Ascending aorta (tissue), 2 donors: ENCODE measurements around the gene COLEC11. TPM values are rescaled to one million over a fixed set of nuclear protein-coding genes. Genes with fewer than 3 reads are reported as not detected.

Experiments used
- DNase-seq, 2 donors: peaks; one replicate each; pipeline ENCODE4 v3.0.0-alpha.2; 2019; ENCODE audit warnings: low spot score in 2 of 2
- H3K27ac ChIP-seq, 2 donors: fragments of 200-600 bp; sonication (generic); one replicate each; pipeline ENCODE4 v1.5.1; 2016 to 2017; ENCODE audit warnings: mild to moderate bottlenecking in 1 of 2
- H3K27me3 ChIP-seq: fragments of 200-600 bp; sonication (generic); one replicate; pipeline ENCODE4 v1.5.1; 2017
- H3K36me3 ChIP-seq, 2 donors: fragments of 200-600 bp; sonication (generic); one replicate each; pipeline ENCODE4 v1.5.1; 2016
- H3K4me1 ChIP-seq, 2 donors: fragments of 200-600 bp; sonication (generic); one replicate each; pipeline ENCODE4 v1.5.1; 2016 to 2017; ENCODE audit warnings: mild to moderate bottlenecking in 1 of 2
- H3K4me3 ChIP-seq, 2 donors: fragments of 200-600 bp; sonication (generic); one replicate each; pipeline ENCODE4 v1.5.1; 2016 to 2017; ENCODE audit warnings: mild to moderate bottlenecking in 1 of 2
- H3K9me3 ChIP-seq, 2 donors: fragments of 200-600 bp; sonication (generic); one replicate each; pipeline ENCODE4 v1.5.1; 2016
- intact Hi-C: fragments of 100-400 bp; cut with DNase I; formaldehyde crosslinking; loops from one replicate; pipeline ENCODE4 v1.15.1; 2023
- total RNA-seq: library from RNA; depleted of rRNA; stranded (reverse); fragments of >200 nt; gene quantifications from one replicate; pipeline ENCODE4 v1.1.0, GENCODE V29; 2016
- TF ChIP-seq, protein P1 (sequence below), 3 experiments: fragments of 200-600 bp in 2 of 3; fragments of 450-650 bp in 1 of 3; sonication (generic) in 2 of 3; IDR thresholded peaks; one replicate each; pipeline ENCODE4 v1.5.1; 2016 to 2019; ENCODE audit warnings: antibody characterized with exemption in 3 of 3, mild to moderate bottlenecking in 1 of 3, moderate library complexity in 1 of 3

The COLEC11 gene
- total RNA-seq, 1 donor from 2014 or later = 0.75 TPM

DNA sequence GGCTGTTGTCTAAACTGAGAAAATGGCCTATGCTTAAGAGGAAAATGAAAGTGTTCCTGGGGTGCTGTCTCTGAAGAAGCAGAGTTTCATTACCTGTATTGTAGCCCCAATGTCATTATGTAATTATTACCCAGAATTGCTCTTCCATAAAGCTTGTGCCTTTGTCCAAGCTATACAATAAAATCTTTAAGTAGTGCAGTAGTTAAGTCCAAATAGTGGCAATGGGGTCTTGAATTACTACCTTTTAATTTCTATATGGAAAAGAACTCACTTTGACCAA lies 49.3 kb downstream of the COLEC11 start:
- no peaks in the 10 kb centered on the region for H3K27me3 ChIP-seq
- no peak for DNase-seq
- TF ChIP-seq, protein P1, sequence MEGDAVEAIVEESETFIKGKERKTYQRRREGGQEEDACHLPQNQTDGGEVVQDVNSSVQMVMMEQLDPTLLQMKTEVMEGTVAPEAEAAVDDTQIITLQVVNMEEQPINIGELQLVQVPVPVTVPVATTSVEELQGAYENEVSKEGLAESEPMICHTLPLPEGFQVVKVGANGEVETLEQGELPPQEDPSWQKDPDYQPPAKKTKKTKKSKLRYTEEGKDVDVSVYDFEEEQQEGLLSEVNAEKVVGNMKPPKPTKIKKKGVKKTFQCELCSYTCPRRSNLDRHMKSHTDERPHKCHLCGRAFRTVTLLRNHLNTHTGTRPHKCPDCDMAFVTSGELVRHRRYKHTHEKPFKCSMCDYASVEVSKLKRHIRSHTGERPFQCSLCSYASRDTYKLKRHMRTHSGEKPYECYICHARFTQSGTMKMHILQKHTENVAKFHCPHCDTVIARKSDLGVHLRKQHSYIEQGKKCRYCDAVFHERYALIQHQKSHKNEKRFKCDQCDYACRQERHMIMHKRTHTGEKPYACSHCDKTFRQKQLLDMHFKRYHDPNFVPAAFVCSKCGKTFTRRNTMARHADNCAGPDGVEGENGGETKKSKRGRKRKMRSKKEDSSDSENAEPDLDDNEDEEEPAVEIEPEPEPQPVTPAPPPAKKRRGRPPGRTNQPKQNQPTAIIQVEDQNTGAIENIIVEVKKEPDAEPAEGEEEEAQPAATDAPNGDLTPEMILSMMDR (IDR thresholded peaks at IDR 0.05) = no peak
- intact Hi-C loops = no loop called here
- no peak overlapping the region for H3K27ac ChIP-seq
- no peaks in the 10 kb centered on the region for H3K9me3 ChIP-seq
- H3K4me3 ChIP-seq = no peak overlapping the region
- no peaks in the 10 kb centered on the region for H3K36me3 ChIP-seq
- H3K4me1 ChIP-seq = no peaks in the 10 kb centered on the region

DNA sequence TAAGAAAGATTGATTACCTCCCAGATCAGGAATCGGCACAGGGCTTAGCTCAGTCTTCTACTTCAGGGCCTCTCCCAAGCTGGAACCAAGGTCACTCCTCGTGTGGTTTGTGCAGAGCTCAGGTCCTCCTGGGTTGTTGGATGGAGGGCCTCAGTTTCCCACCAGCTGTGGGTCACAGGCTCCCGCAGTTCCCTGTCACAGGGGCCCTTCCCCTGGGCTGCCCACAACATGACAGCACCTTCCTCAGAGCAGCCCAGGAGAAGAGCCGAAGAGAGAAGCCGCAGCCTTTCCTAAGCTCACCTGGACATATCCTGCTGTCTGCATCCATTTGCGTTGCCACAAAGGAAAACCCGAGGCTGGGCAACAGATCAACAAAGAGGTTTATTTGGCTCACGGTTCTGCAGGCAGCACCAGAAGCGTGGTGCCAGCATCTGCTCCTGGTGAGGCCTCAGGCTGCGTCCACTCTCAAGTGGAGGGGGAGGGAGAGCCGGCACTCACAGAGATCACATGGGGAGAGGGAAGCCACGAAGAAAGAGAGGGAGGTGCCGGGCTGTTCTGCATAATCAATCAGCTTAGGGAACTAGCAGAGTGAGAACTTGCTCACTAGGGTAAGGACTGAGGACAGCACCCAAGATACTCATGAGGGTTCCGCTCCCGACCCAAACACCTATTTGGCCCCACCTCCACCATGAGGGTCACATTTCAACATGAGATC lies 50.1 kb downstream of the COLEC11 start:
- no peak overlapping the region for H3K4me3 ChIP-seq
- H3K27me3 ChIP-seq = no peaks in the 10 kb centered on the region
- no peaks in the 10 kb centered on the region for H3K4me1 ChIP-seq
- no peak overlapping the region for H3K27ac ChIP-seq
- H3K9me3 ChIP-seq = no peaks in the 10 kb centered on the region
- no peak for DNase-seq
- H3K36me3 ChIP-seq = no peaks in the 10 kb centered on the region
- intact Hi-C loops = no loop called here
- TF ChIP-seq, protein P1 (IDR thresholded peaks at IDR 0.05) = no peak

DNA sequence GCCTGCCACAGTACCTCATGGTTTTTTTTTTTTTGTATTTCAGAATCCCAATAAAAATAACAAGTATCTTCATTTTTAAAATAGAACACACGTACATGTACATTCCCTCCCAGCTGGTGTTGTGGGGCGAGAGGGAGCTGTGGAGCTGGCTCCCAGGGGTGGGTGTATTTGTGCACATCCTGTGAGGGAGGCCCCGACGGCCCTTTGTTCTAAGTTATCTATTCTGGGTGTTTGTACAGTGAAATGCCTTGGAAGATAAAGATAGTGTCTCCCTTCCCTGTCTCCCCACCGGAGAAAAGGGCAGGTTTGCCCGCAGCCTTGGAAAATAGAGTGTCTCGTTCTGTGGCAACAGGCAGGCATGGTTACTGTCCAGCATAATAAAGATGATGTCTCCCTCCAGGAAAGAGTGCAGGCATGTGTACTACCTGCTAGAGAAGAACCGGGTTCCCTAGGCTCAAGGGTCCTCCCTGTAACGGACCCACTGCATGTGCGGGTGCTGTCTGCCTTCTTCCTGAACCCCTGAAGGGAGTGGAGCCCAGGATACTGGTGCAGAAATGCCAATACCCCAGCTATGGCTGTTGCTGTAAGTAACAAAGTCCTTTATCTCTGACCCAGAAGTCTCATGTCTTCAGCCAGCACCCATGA lies 51.0 kb downstream of the COLEC11 start:
- Histone ChIP-seq H3K27ac (no peak overlapping the region), H3K4me1 (peaks cover 0 to 2% of the 10 kb centered on the region in 2 donors), H3K9me3 (no peaks in the 10 kb centered on the region), H3K4me3 (no peak overlapping the region), H3K36me3 (no peaks in the 10 kb centered on the region), H3K27me3 (no peaks in the 10 kb centered on the region)
- DNase-seq = no peak
- TF ChIP-seq, protein P1 (IDR thresholded peaks at IDR 0.05) = no peak
- intact Hi-C loops = no loop called here

DNA sequence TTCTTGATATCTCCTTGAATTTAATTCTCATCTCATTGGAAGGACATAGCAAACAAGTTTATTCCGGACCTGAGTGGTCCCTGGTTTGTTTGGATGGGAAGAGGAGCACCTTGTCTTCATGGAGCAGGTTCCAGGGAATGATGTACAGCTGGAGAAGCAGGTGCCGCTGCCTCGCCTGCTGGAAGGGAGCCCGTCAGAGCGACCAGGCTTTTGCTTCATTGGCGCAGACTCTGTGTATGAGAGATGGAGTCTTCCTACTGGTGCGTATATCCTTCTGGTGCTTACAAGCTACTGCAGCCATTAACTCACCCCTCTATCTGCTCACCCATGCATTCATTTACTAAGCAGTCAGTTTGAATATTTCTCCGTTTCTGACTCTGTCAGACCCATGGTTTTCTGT lies 51.5 kb downstream of the COLEC11 start:
- peaks cover under 1 to 3% of the 10 kb centered on the region in 2 donors for H3K4me1 ChIP-seq
- H3K27me3 ChIP-seq = no peaks in the 10 kb centered on the region
- DNase-seq = no peak
- no peak overlapping the region for H3K4me3 ChIP-seq
- no peaks in the 10 kb centered on the region for H3K9me3 ChIP-seq
- TF ChIP-seq, protein P1 (IDR thresholded peaks at IDR 0.05) = no peak
- H3K36me3 ChIP-seq = no peaks in the 10 kb centered on the region
- intact Hi-C loops = no loop called here
- H3K27ac ChIP-seq = no peak overlapping the region

DNA sequence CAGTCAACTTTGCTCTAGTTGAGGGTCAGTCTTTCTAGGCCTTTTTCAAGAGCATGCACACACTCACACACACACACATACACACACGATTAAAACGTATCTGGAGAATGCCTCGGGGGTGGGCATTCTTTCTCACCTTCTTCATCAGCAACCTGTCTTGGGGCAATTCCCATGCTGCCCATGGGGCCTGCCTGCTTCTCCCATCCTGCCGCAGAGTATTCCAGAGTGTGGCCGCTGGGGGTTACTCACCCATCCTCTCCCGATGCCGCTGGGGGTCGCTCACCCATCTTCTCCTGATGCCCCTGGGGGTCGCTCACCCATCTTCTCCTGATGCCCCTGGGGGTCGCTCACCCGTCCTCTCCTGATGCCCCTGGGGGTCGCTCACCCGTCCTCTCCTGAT lies 52.3 kb downstream of the COLEC11 start:
- H3K9me3 ChIP-seq = no peaks in the 10 kb centered on the region
- intact Hi-C loops = no loop called here
- H3K27ac ChIP-seq = no peak overlapping the region
- H3K4me1 ChIP-seq = peaks cover 3 to 5% of the 10 kb centered on the region in 2 donors
- H3K4me3 ChIP-seq = no peak overlapping the region
- no peaks in the 10 kb centered on the region for H3K36me3 ChIP-seq
- TF ChIP-seq, protein P1 (IDR thresholded peaks at IDR 0.05) = no peak
- no peaks in the 10 kb centered on the region for H3K27me3 ChIP-seq
- DNase-seq = no peak
